ENCODE measurements around the gene ATXN7L1.

GRCh38 chr7:105800849-105801534, 75.4 kb downstream of the ATXN7L1 start:
- no peak for TF ChIP-seq POU6F1 (CRISPR knock-in tag; IDR thresholded peaks at IDR 0.05; ENCODE audit: borderline replicate concordance, low read depth)
- TF ChIP-seq ZFP3 (CRISPR knock-in tag; IDR thresholded peaks at IDR 0.05) = no peak
- TF ChIP-seq ARNTL (CRISPR knock-in tag; IDR thresholded peaks at IDR 0.05; ENCODE audit: borderline replicate concordance, low read depth) = no peak
- no peak for TF ChIP-seq BACH2 (CRISPR knock-in tag; IDR thresholded peaks at IDR 0.05; ENCODE audit: borderline replicate concordance)
- TF ChIP-seq CSRNP3 (CRISPR knock-in tag; IDR thresholded peaks at IDR 0.05) = no peak
- no peak for TF ChIP-seq ZNF70 (CRISPR knock-in tag; IDR thresholded peaks at IDR 0.05)
- no peak for TF ChIP-seq TOX (CRISPR knock-in tag; IDR thresholded peaks at IDR 0.05; ENCODE audit: borderline replicate concordance)
- TF ChIP-seq ZNF565 (CRISPR knock-in tag; conservative IDR thresholded peaks at IDR 0.05; ENCODE audit: low read depth) = no peak
- TF ChIP-seq TSHZ2 (CRISPR knock-in tag; IDR thresholded peaks at IDR 0.05) = no peak
